ENCODE results near the gene RGP1.

- TF ChIP-seq CTCF (conservative IDR thresholded peaks at IDR 0.05), result no peak
- TF ChIP-seq EZH2 (IDR thresholded peaks at IDR 0.05; ENCODE audit: low read depth), result no peak
These were observed 46.6 kb downstream of the RGP1 start for GRCh38 chr9:35795695-35796094.
